Inflammatory macrophage treated with lipopolysaccharide for 1 hour (primary cell): ENCODE data around the gene ABL1.
"Not testable (repeated sequence)": the region's sequence is repeated elsewhere in the genome, so short reads cannot be mapped to it uniquely, and the experiment has no call there.

ENCODE experiments used
- DNase-seq, 2 donors: peaks; one replicate each; pipeline ENCODE4 v3.0.0-alpha.2; 2020 to 2022

Gene ABL1

DNA sequence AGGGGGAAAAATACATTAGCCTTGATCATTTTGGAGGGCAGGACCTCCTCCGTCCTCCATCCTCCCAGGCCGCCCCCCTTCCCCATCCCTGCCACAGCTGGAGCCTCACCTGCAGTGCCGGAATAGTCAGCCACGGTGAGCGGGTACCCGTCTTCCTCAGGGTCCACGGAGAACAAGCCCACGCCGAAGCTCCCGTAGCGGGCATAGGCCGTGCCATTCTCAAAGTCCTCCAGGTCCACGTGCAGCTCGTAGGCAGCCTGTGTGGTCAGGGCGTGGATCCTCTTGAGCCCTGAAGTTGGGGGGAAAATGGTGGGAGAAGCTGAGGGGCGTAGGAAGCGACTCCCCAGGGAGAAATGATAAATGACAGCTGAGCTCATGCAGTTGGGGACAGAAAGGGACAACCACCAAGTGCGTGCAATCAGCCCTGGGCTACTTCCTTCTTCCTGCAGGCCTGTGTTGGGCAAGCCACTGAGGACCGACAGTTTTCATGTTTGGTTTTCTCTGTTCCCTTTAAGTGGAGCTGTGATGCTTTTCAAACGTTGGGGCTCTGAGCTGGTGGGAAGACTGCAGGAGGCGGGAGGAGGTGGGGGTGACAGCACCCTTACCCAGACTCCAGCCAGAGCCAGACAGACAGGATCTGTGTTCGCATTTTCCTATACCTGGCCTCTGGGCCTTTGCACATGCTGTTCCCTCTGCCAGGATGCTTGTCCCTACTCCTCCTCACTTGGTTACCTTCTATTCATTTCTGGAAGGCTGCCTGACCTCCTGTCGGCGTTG is 70.3 kb downstream of the ABL1 start:
- peak; percentile 14 to 18 for DNase-seq

DNA sequence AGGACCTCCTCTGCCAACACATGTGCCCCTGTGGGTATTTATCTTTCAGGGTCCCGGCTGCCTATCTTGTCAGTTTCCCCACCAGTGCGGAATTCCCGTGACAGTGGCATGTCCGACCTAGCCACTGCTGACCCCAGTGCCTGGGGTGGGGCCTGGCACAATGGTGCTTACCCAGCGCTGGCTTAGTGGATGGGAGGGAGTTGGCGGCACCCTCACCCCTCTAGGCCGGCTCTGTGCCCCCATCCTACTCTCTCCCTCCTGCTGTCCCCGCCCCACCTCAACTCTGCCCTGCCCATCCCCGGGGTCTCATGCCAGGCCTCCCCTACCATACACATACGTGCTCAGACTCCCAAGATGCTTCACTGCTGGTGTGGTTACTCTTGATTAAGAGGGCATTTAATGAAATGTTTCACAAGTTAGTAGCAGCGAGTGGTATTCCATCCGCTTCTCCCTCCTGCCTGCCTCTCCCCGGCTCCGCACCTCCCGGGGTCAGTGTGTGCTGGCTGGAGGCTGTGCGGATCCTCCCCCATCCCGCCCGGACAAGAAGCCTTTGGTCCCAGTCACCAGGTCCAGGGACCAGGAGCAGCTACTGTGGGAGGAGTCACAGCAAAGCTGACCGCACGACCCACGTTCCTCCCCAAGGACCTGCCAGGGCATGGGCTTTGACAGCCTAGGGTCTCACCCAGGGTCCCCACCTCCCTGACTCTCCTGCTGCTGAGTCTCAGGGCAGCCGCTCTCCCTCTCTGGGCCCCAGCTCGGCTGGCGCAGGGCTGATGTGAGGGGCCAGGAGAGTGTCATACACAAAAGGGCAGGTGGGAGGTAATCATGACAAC is 71.1 kb downstream of the ABL1 start:
- DNase-seq, result no peak

DNA sequence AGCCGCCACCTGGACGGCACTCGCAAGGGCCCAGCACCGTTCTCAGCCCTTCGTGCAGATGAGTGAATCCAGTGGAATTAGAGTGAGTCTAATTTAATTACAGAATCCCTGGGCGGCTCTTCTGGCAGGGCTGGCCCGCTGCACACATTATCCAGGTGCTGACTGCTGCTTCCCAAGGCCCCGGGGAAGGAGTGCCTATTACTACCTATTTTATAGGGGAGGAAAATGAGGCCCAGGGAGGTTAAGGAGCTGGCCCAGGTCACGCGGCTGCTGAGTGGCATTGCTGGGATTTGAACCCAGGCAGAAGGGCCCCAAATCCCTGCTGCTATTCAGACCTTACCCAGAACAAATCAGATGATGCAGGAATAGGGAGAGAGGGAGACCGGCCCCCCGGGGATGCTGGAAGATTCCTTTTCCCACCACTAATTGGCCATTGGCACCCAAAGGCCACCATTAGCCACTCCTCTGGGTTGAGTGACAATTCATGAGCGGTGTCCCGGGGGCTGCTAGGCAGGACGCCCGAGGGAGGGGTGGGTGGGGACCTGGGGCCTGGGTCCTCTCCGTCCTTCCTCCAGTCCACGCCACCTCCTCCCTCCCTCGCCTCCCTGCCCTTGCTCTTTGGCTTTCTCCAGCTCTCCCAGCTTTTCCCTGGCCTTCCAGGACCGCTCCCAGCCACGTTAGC is 71.8 kb downstream of the ABL1 start:
- DNase-seq, result no peak

DNA sequence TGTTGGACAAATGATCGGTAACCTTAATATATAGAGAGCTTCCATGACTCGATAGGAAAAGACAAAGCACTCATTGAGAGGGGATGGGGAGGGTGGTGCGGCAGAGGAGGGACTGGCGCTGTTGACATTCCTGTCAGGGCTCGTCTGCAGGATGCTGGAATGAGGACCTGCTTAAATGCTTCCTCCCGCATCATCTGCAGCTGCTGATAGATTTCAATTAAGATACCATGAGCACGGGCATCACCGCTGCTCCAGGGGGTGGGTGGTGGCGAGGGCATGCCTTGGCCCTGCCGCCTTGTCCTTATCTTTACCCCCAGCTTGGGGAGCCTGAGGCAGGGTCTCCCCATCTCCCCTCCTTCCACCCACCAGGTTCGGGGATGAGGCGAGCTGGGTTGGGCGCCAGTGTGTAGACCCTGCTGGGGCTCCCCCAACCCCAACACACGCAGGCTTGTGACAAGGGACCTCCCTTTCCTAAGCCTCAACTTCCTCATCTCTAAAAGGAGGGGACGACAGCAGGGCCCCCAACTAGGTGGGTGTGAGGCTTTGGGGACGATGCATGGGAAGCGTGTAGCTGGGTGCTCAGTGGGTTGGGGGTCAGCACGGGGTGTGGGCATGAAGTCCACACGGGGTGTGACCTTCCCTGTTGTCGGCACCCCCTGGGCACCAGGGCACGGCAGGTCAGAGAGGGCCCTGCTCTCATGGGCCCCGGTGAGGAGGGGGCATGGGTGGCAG is 73.3 kb downstream of the ABL1 start:
- no peak for DNase-seq

DNA sequence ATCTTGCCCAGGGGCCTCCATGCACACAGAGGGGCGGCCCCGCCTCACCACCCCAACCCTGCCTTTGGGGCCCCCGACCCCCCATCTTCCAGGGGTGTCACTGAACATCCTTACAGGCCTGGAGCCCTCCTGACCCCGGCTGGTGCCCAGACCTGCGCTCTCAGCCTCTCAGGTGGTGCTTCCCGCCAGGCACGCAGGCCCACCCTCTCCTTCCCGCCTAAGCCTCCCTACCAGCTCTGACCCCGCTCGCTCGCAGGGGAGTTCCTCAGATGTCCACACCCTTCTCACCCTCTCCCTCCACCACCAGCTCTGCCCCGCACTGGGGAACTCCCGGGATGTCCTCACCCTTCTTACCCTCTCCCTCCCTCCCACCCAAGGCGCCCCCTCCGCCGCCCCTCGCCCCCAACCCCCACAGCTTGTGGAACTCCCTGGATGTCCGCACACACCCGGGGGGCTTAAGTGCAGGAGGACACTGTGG is 73.9 kb downstream of the ABL1 start:
- DNase-seq, result no peak

- DNase-seq, result not testable (repeated sequence)
These were observed 75.0 kb downstream of the ABL1 start for GRCh38 chr9:130910041-130910440.

DNA sequence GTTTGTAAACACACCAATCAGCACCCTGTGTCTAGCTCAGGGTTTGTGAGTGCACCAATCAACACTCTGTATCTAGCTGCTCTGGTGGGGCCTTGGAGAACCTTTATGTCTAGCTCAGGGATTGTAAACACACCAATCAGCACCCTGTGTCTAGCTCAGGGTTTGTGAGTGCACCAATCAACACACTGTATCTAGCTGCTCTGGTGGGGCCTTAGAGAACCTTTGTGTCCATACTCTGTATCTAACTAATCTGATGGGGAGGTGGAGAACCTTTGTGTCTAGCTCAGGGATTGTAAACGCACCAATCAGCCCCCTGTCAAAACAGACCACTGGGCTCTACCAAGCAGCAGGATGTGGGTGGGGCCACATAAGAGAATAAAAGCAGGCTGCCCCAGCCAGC is 75.6 kb downstream of the ABL1 start:
- not testable (repeated sequence) for DNase-seq

- no peak for DNase-seq
These were observed 76.4 kb downstream of the ABL1 start for GRCh38 chr9:130911254-130912049.

GRCh38 chr9:130912932-130913598 is 78.0 kb downstream of the ABL1 start:
- no peak for DNase-seq

GRCh38 chr9:130913599-130914416 is 78.8 kb downstream of the ABL1 start:
- DNase-seq, result no peak

DNA sequence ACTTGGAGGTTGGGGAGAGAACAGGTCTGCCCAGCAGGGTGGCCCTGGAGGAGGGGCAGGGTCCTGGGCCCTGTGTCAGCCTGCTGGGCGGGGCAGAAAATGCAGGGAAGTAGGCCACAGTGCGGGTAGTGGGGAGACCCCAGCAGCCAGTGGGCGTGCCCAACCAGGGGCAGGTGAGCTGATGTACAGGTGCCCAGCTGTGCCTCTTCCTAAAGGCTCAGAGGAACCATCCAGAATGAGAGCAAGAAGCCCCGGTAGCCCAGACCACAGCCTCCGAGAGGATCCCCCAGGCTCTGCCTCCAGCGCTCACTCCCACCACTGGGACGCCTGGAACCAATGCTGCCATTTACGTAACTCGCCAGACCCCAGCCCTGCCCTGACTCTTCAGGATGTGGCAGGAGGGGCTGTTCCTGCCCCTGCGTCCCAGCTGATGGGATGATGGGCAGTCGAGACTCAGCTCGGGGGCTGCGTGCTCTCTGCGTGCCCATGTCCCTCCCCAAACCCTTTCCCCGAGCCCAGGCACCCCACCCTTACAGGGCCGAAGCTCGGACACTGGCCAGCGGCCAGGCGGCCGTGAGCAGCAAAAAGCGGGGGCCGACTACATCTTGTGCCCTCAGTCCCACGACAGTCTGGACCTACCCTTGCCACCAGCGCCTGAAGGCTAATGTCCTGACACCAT is 79.5 kb downstream of the ABL1 start:
- no peak for DNase-seq

DNA sequence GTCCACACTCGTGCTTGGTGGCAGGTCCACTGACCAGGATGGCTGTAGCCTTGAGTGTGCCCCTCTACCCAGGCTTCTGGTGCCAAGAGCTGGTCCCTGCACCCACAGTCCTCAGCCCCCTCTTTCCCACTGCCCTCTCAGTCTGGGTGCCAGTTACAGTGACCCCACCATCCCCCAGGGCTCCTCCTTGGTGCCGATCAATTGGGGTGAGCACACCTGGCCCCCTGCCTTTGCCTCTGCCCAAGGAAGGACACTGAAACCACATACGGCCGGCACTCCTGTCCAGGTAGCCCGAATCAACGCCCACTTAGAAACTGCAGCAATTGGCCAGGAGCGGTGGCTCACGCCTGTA is 80.0 kb downstream of the ABL1 start:
- DNase-seq, result no peak

DNA sequence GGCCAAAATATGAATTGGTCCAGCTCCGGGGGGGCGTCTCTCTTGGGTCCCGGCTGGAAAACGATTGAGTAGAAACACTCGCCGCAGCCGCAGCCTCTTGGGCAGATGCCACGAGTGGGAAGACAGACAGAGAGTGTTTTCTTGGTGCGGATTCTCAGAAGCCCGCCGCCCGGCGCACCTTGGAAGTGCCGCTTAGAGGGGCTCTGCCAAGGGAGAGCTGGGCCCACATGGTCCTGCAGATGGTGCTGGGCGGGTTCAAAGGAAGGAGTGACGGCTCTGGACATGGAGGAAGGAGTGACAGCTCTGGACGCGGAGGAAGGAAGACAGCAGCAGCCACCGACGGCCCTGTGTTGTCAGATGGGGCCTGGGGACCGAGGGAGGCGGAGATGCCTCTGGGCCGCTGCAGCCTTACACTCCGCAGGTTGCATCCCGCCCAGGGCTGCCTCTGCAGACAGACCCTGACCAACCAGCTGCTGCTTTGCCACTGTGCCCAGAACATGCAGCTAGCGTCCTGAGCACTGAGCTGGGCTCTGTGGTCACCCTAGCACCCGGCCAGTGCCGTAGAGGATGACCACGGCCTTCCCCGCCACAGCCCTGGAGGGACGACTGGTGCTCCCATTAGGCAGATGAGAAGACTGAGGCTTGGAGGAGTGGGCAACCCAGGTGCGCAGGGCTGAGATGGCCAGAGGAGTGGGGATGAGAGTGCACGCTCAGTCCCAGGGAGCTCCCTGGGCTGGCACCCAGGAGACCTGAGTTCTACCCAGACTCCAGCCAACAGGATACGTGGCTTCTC is 82.3 kb downstream of the ABL1 start:
- DNase-seq, result no peak

- no peak for DNase-seq
These were observed 83.2 kb downstream of the ABL1 start for GRCh38 chr9:130918101-130918825.

DNA sequence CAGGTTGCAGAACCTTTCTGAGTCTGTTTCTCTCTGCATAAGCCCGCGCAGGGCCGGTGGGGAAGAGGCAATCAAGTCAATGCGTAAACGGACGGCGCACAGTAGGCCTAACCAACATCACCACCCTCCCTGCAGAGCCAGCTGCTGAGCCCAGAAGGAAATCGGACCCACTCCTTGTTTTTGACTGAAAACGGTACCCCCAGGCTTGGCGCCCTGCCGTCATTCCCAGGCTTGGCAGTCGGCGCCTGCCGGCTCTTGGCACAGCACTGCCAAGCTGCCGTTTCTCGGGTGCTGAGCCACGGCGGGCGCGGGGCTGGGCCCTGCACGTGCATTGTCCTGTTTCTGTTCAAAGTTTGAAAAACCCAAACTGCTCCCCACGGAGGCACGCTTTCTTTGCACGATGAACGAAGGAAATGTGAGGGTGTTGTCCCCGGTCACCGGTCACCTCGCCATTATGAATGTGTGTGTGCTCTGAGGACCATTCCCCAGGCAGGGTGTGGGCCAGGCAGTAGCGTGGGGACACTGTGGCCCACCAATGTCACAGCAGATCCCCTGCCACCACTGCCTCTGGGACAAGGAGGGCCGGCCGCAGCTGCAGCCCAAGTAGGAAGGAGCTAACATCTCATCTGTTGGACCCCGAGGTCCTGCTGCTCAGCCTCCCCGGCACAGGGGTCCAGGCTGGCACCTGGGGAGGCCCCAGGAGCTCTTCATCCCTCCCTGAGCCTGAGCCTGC is 83.9 kb downstream of the ABL1 start:
- DNase-seq, result no peak

DNA sequence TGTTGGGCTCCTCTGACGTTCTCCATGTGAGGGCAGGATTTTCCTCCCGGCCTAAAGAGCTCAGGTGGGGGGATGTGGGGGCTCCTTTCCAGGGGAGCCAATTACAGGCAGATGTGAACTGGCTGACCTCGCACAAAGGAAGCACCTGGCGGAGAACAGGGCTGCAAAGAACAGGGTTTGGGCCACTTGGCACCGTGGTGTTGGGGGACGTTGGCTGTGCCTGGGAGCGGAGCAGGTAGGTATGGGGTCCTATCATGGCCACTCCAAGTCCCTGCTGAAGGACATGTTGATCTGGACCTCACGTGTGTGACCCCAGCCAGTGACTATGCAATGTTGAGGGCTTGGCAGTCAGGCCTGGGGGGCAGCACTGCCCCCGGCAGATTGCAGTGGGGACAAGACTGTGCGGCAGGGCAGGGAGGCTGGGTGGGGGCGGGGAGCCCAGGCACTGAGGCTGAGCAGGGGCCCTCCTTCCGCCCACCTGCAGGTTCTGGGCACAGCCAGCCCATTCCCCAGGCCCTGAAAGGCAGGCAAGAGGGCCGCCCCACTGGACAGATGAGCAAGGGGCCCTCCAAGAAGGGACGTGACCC is 84.6 kb downstream of the ABL1 start:
- no peak for DNase-seq

DNA sequence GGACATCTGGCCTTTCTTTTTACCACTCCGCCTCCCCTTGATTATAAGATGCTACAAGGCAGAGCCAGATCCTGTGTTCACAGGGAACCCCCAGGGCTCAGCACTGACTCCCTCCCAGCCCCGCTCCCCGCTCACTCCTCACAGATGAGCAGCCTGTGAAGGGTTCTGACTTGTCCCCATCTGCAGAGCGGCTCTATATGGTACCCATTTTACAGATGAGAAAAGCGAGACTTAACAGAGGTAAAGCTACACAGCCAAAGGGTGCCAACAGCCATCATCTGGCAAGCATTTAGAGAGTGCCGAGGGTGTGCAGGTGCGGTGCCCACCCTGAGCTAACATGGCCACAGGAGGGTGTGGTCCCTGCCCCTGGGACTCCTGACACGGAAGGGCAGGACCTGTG is 85.2 kb downstream of the ABL1 start:
- DNase-seq, result no peak
